H1 (cell line): ENCODE results near the gene FPGS. TPM values are rescaled to one million over a fixed set of nuclear protein-coding genes. Genes with fewer than 3 reads are reported as not detected.

Source experiments
- ASH2L ChIP-seq: fragments of 200-600, 300-600 bp; sonication (generic); IDR thresholded peaks from one replicate; pipeline ENCODE4 v1.7.1; 2017; ENCODE audit warnings: low read length
- ATF3 ChIP-seq: IDR thresholded peaks from 2 replicates; pipeline ENCODE4 v1.6.1; 2011; ENCODE audit warnings: low read depth, mild to moderate bottlenecking, low read length; ENCODE audit not compliant: insufficient read depth
- CREB1 ChIP-seq: IDR thresholded peaks from 2 replicates; pipeline ENCODE4 v1.6.1; 2012; ENCODE audit warnings: inconsistent platforms
- E2F6 ChIP-seq: IDR thresholded peaks from 2 replicates; pipeline ENCODE4 v1.6.1; 2012; ENCODE audit warnings: inconsistent platforms
- EP300 ChIP-seq, 2 experiments: IDR thresholded peaks; 1 replicate in 1 of 2; 2 replicates in 1 of 2; pipeline ENCODE4 v1.6.1; 2011 to 2012; ENCODE audit warnings: low read depth in 2 of 2, low read length in 2 of 2, mild to moderate bottlenecking in 2 of 2, borderline replicate concordance in 1 of 2, inconsistent platforms in 1 of 2, moderate library complexity in 1 of 2
- GABPA ChIP-seq: IDR thresholded peaks from 2 replicates; pipeline ENCODE4 v1.6.1; 2011; ENCODE audit warnings: mild to moderate bottlenecking, low read length, moderate library complexity, borderline replicate concordance; ENCODE audit not compliant: insufficient read depth
- JUND ChIP-seq: IDR thresholded peaks from 2 replicates; pipeline ENCODE4 v1.6.1; 2011; ENCODE audit warnings: mild to moderate bottlenecking, improper control_type of control experiment, low read length
- KDM1A ChIP-seq: fragments of 200-600, 300-600 bp; sonication (generic); IDR thresholded peaks from 2 replicates; pipeline ENCODE4 v1.7.1; 2016; ENCODE audit warnings: mild to moderate bottlenecking, low read length, borderline replicate concordance
- KDM5A ChIP-seq: fragments of 200-600 bp; IDR thresholded peaks from 2 replicates; pipeline ENCODE4 v1.7.1; 2012; ENCODE audit warnings: mild to moderate bottlenecking, low read length, inconsistent platforms, mixed read lengths
- MAX ChIP-seq: IDR thresholded peaks from 2 replicates; pipeline ENCODE4 v1.6.1; 2012; ENCODE audit warnings: inconsistent platforms
- NANOG ChIP-seq: IDR thresholded peaks from 2 replicates; pipeline ENCODE4 v1.6.1; 2011; ENCODE audit warnings: low read length, low read depth, mild to moderate bottlenecking, inconsistent platforms; ENCODE audit not compliant: insufficient read depth, poor library complexity, severe bottlenecking
- PHF8 ChIP-seq: fragments of 200-600 bp; sonication (generic); conservative IDR thresholded peaks from 2 replicates; pipeline ENCODE4 v1.7.1; 2012; ENCODE audit warnings: low read depth, mild to moderate bottlenecking, inconsistent platforms, low read length, moderate library complexity
- RFX5 ChIP-seq: IDR thresholded peaks from 2 replicates; pipeline ENCODE4 v1.6.1; 2011; ENCODE audit warnings: low read depth, low read length, improper control_type of control experiment, borderline replicate concordance
- SIRT6 ChIP-seq: IDR thresholded peaks from one replicate; pipeline ENCODE4 v1.7.1; 2012; ENCODE audit warnings: low read length, inconsistent platforms
- ZNF274 ChIP-seq: IDR thresholded peaks from 2 replicates; pipeline ENCODE4 v1.7.0; 2012; ENCODE audit warnings: low read length, borderline replicate concordance; ENCODE audit errors: extremely low read depth
- polyA plus RNA-seq, 7 experiments: library from polyadenylated mRNA; depleted of rRNA in 3 of 7; stranded (reverse) in 5 of 7; unstranded in 2 of 7; fragments of >200 nt in 5 of 7; fragments of 200-250 nt in 2 of 7; gene quantifications; 1 replicate in 5 of 7; 2 replicates in 1 of 7; 4 replicates in 1 of 7; pipeline versions ENCODE4 v1.2.1 to v1.2.3, GENCODE V29; 2011 to 2013; ENCODE audit warnings: missing spikeins in 2 of 7, mixed read lengths in 2 of 7
- total RNA-seq: library from RNA; stranded (reverse); fragmentation: NEBNext Ultra II Directional; extraction: Animal tissue kit (Norgen Biotek cat#: 25700); gene quantifications from 2 replicates; pipeline ENCODE4 v1.2.1, GENCODE V29; 2021

The FPGS gene
- total and polyA plus RNA-seq, 2 of the 8 experiments (the other 6 are each of a cell fraction or from before 2014, with no cell fraction given), result 62.4 to 83.0 TPM

- TF ChIP-seq NANOG (no peak), ZNF274 (no peak), GABPA (no peak), ATF3 (no peak), EP300 (IDR thresholded peaks at IDR 0.05; ENCODE audit: borderline replicate concordance in 1 of 2, low read depth in 2 of 2, low read length in 2 of 2) (no peak; a peak in 1 of 3 replicates), RFX5 (no peak), SIRT6 (no peak), JUND (no peak), KDM5A (no peak), E2F6 (no peak), PHF8 (0 out of 2 replicates have a peak, but pooled peaks have one; percentile 13), MAX (no peak), KDM1A (no peak), ASH2L (no peak), CREB1 (no peak; the same call in 1 of the 2 replicates)
Observed at GRCh38 chr9:127825319-127826051, 22.8 kb downstream of the FPGS start (continued).
